Left lung (tissue), 10 donors: Measurements from ENCODE around the gene LAMB3. TPM values are rescaled to one million over a fixed set of nuclear protein-coding genes. Genes with fewer than 3 reads are reported as not detected.

Experiments
- ATAC-seq: fragments of 200-7000 bp; cut with Tn5 transposase; one replicate; pipeline ENCODE4 v1.9.1; 2020; ENCODE audit warnings: moderate library complexity
- DNase-seq, 4 donors: peaks; one replicate each; pipeline ENCODE4 v3.0.0-alpha.2; 2013 to 2020
- H3K27ac ChIP-seq, 2 donors: fragments of 200-600 bp; sonication (generic) in 1 of 2; one replicate each; pipeline versions ENCODE4 v1.5.0 to v1.8.0; 2020 to 2021
- H3K27me3 ChIP-seq, 2 donors: fragments of 200-600 bp; sonication (generic) in 1 of 2; one replicate each; pipeline versions ENCODE4 v1.5.0 to v1.8.0; 2020 to 2021
- H3K36me3 ChIP-seq, 2 donors: fragments of 200-600 bp; sonication (generic) in 1 of 2; one replicate each; pipeline versions ENCODE4 v1.5.0 to v1.8.0; 2020 to 2021
- H3K4me1 ChIP-seq, 2 donors: fragments of 200-600 bp; one replicate each; pipeline ENCODE4 v1.8.0; 2021
- H3K4me3 ChIP-seq, 2 donors: fragments of 200-600 bp; sonication (generic) in 1 of 2; one replicate each; pipeline versions ENCODE4 v1.5.0 to v1.8.0; 2020 to 2021; ENCODE audit warnings: mild to moderate bottlenecking in 1 of 2
- H3K9me3 ChIP-seq, 2 donors: fragments of 200-600 bp; sonication (generic) in 1 of 2; one replicate each; pipeline versions ENCODE4 v1.5.0 to v1.8.0; 2020 to 2021
- intact Hi-C, 2 donors: fragments of 100-400 bp; cut with DNase I; formaldehyde crosslinking; loops; one replicate each; pipeline versions ENCODE4 v1.11.2 to v1.14.2; 2022
- microRNA-seq, 2 donors: library from miRNA; unstranded; fragments of <30 nt; microRNA quantifications; one replicate each; pipeline ENCODE4, GENCODE V29; 2019
- polyA plus RNA-seq, 6 donors: library from polyadenylated mRNA; unstranded; fragments of 120-200 nt; gene quantifications; one replicate each; pipeline ENCODE4 v1.2.1, GENCODE V29; 2013; ENCODE audit not compliant: insufficient read length in 6 of 6
- total RNA-seq, 2 donors: library from RNA; stranded (reverse); fragmentation: NEBNext Ultra II Directional; extraction: Animal tissue kit (Norgen Biotek cat#: 25700); gene quantifications; one replicate each; pipeline ENCODE4 v1.2.1, GENCODE V29; 2021
- TF ChIP-seq, protein P1 (sequence below), 2 donors: fragments of 200-600 bp; sonication (generic) in 1 of 2; IDR thresholded peaks; one replicate each; pipeline versions ENCODE4 v1.5.0 to v1.8.0; 2021; ENCODE audit warnings: antibody characterized with exemption in 2 of 2
- donor health status: DM: no; HTN: yes; CAD: no.
- donor health status: DM: no; HTN: no; CAD: no.

The LAMB3 gene
- total and polyA plus RNA-seq, 8 donors: 54.1 to 126 (median 69.9) TPM

DNA sequence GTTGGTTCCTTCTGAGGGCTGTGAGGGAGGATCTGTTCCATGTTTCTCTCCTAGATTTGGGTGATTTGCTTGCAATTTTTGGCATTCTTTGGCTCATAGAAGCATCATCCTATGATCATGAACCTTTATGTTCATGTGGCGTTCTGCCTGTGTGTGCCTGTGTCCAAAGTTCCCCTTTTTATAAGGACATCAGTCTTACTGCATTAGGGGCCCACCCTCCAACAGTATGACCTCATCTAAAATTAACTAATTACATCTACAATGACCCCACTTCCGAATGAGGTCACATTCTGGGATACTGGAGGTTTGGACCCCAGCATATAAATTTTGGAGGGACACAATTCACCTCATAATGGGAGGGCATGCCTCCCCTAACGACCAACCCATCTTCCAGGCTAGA lies 81.5 kb downstream of the LAMB3 start:
- Histone ChIP-seq H3K9me3 (no peaks in the 10 kb centered on the region), H3K27me3 (peaks cover 0 to 30% of the 10 kb centered on the region in 2 donors), H3K36me3 (no peaks in the 10 kb centered on the region), H3K4me3 (no peak overlapping the region), H3K27ac (no peak overlapping the region), H3K4me1 (no peaks in the 10 kb centered on the region)
- no peak for ATAC-seq
- TF ChIP-seq, protein P1, sequence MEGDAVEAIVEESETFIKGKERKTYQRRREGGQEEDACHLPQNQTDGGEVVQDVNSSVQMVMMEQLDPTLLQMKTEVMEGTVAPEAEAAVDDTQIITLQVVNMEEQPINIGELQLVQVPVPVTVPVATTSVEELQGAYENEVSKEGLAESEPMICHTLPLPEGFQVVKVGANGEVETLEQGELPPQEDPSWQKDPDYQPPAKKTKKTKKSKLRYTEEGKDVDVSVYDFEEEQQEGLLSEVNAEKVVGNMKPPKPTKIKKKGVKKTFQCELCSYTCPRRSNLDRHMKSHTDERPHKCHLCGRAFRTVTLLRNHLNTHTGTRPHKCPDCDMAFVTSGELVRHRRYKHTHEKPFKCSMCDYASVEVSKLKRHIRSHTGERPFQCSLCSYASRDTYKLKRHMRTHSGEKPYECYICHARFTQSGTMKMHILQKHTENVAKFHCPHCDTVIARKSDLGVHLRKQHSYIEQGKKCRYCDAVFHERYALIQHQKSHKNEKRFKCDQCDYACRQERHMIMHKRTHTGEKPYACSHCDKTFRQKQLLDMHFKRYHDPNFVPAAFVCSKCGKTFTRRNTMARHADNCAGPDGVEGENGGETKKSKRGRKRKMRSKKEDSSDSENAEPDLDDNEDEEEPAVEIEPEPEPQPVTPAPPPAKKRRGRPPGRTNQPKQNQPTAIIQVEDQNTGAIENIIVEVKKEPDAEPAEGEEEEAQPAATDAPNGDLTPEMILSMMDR (IDR thresholded peaks at IDR 0.05): no peak
- intact Hi-C loops: loop anchor here in 1 of 2 donors (10.0 kb wide), 1 partner anchor 114 kb away; no protein-coding TSS in a partner anchor
- DNase-seq: no peak

DNA sequence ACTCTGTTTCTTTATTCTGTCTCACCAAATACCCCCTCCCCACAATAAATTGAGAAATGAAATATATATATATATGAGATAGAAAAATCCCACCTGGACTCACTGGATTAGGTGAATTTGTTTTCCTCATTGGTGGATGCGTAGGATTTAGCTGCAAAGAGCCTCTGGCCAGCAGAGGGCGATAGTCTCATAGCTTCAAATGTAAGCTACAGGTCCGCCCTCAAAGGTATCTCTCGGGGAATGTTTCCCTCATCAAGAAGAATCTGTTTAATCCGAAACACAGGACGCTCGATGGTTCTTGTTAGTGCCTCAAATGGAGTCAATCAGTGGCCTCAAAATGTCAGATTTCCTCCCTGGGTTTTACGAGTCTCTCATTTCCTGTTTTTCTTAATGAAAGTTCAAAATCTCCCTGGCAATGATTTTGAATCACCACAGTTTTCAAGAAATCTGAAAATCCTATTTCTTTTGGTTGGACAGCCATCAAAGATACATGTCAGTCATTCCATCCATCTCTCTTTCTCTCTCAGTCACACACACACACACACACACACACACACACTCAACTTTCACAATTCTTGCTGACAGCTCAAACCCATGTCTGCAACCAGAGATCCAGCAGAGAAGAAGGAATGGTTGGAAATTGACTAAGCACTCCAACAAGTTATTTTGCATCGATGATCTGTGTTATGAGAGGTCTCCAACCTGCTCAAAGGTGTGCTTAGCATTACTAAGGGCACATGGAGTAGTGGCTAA lies 82.6 kb downstream of the LAMB3 start:
- intact Hi-C loops: loop anchor here in 1 of 2 donors (10.0 kb wide), 1 partner anchor 115 kb away; no protein-coding TSS in a partner anchor
- H3K27ac ChIP-seq: no peak overlapping the region
- H3K27me3 ChIP-seq: peaks cover 0 to 31% of the 10 kb centered on the region in 2 donors
- TF ChIP-seq, protein P1 (IDR thresholded peaks at IDR 0.05): peak; percentile 82 to 87
- H3K9me3 ChIP-seq: no peaks in the 10 kb centered on the region
- no peaks in the 10 kb centered on the region for H3K36me3 ChIP-seq
- DNase-seq (peak in 2 of 4 donors; percentile 69 to 78), ATAC-seq (peak; percentile 81)
- H3K4me3 ChIP-seq: no peak overlapping the region
- H3K4me1 ChIP-seq: no peaks in the 10 kb centered on the region

DNA sequence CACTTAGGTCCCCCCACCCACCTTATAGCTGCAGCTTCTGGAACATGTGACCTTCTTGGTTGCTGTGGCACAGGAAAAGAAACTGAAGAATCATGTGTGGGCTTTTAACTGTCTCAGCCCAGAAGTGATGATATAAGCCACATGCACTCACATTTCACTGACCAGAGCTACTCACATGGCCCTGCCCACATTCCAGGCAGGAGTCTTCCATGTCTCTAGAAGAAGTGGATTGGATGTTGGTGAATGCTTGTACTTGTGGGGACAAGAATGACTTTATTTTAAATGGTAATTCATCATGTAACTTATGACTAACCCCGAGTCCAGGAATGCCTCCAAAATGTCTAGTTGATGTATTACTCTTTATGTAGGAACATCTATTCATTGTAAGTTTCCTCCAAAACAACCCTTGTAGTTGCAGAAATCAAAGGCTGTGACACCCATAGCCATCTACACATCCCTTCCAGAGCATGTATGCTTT lies 84.5 kb downstream of the LAMB3 start:
- no peak for ATAC-seq
- intact Hi-C loops: no loop called here
- Histone ChIP-seq H3K4me1 (no peaks in the 10 kb centered on the region), H3K27me3 (peaks cover 0 to 30% of the 10 kb centered on the region in 2 donors), H3K36me3 (no peaks in the 10 kb centered on the region), H3K4me3 (no peak overlapping the region), H3K9me3 (no peaks in the 10 kb centered on the region), H3K27ac (no peak overlapping the region)
- DNase-seq: no peak
- TF ChIP-seq, protein P1 (IDR thresholded peaks at IDR 0.05): no peak

DNA sequence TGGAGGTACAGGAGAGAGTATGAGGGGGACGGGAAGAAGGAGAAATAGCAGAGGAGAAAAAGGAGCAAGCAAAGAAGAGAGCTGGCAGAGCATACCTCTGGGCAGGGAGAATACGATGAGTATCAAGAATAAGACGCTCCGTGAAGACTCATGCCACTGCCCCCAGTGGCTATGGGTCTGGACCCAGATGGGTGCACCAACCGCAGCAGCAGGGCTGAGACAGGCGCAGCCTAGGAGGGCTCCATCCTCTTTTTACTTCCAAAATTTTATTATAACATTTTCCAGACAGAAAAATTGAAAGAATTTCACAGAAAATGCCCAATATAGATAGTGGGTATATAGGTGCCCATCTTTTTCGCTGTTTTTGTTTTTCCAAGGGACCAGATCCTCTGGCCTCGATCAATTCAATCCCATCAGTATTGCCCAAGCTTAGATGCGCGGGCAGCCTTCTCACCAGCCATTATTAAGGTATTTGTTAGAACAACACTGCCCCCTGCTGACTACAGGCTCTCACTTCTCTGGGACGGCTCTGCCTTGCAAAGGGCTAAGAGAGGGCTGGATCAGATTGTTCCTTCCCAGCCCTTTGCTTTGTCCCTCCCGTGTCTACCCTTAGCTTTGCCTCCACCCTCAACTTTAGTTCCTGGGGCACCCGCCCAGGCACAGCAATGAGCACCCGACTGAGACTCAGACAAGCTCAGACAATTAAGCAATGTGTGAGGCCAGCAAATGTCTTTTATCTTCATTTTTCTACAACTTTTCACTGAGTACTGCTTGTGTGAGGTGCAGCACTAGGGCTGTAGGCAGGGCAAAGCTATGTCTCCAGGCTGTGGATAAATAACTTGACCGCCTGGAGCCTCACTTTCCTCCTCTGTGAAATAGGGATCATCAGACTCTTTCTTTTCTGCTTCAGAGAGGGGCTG lies 86.2 kb downstream of the LAMB3 start:
- H3K27ac ChIP-seq: no peak overlapping the region
- peaks cover 0 to 21% of the 10 kb centered on the region in 2 donors for H3K27me3 ChIP-seq
- H3K9me3 ChIP-seq: no peaks in the 10 kb centered on the region
- TF ChIP-seq, protein P1 (IDR thresholded peaks at IDR 0.05): peak; percentile 73 to 81
- H3K4me3 ChIP-seq: no peak overlapping the region
- intact Hi-C loops: no loop called here
- DNase-seq (peak; percentile 58 to 87 (median 69)), ATAC-seq (peak; percentile 97)
- no peaks in the 10 kb centered on the region for H3K36me3 ChIP-seq
- H3K4me1 ChIP-seq: no peaks in the 10 kb centered on the region

Small RNAs within 50 kb of the gene (microRNA-seq; reads per million reads assigned to microRNA genes)
- 0 reads per million in 2 donors for gene MIR4260

Other genes starting within 250 kb of the LAMB3 start
- 1 to 10 TPM in 1 of 2 donors, under 1 TPM in 1; 0.29 to 1.1 TPM for gene CAMK1G, start 68.7 kb downstream of the LAMB3 start, total RNA-seq
- gene CAMK1G, start 68.7 kb downstream of the LAMB3 start, polyA plus RNA-seq: 1 to 10 TPM; 6.5 to 9.9 (median 9.0) TPM
- gene G0S2, start 23.0 kb upstream of the LAMB3 start, total RNA-seq: 10 to 100 TPM; 10.6 to 89.1 TPM
- 10 to 100 TPM; 24.1 to 60.8 (median 36.7) TPM for gene G0S2, start 23.0 kb upstream of the LAMB3 start, polyA plus RNA-seq
- 10 to 100 TPM in 1 of 2 donors, 1 to 10 TPM in 1; 8.1 to 30.7 TPM for gene HSD11B1, start 52.4 kb upstream of the LAMB3 start, total RNA-seq
- gene HSD11B1, start 52.4 kb upstream of the LAMB3 start, polyA plus RNA-seq: 10 to 100 TPM in 1 of 6 donors, 1 to 10 TPM in 5; 5.1 to 10.3 (median 5.9) TPM
- 10 to 100 TPM in 1 of 2 donors, 1 to 10 TPM in 1; 4.5 to 13.5 TPM for gene TRAF3IP3, start 103.6 kb upstream of the LAMB3 start, total RNA-seq
- gene TRAF3IP3, start 103.6 kb upstream of the LAMB3 start, polyA plus RNA-seq: 1 to 10 TPM; 2.2 to 3.4 (median 3.0) TPM
- 1 to 10 TPM; 1.8 to 2.2 TPM for gene C1orf74, start 132.1 kb upstream of the LAMB3 start, total RNA-seq
- gene C1orf74, start 132.1 kb upstream of the LAMB3 start, polyA plus RNA-seq: 1 to 10 TPM; 2.7 to 3.4 (median 3.2) TPM
- gene IRF6, start 153.7 kb upstream of the LAMB3 start, total RNA-seq: 10 to 100 TPM; 15.7 to 26.5 TPM
- gene IRF6, start 153.7 kb upstream of the LAMB3 start, polyA plus RNA-seq: 10 to 100 TPM; 17.4 to 23.6 (median 19.3) TPM
- gene UTP25, start 175.5 kb upstream of the LAMB3 start, total RNA-seq: 1 to 10 TPM; 4.1 to 7.2 TPM
- gene UTP25, start 175.5 kb upstream of the LAMB3 start, polyA plus RNA-seq: 10 to 100 TPM in 4 of 6 donors, 1 to 10 TPM in 2; 9.8 to 11.5 (median 11.0) TPM